AG08395 (cell line): Measurements from ENCODE around the gene CNOT4.

Experiments used
- DNase-seq: peaks from one replicate; pipeline ENCODE4 v3.0.0; 2012; ENCODE audit warnings: mixed read lengths, low spot score

The CNOT4 gene

GRCh38 chr7:135509839-135510591, at the start of gene CNOT4:
Gene CNOT4 (minus strand): TSS chr7:135510102. CDS start chr7:135438331, 71,771 bp downstream.
- DNase-seq: peak; percentile 98

- DNase-seq: no peak
Measured at GRCh38 chr7:135558881-135559280, 49.0 kb upstream of the CNOT4 start.

- peak; percentile 76 for DNase-seq
Measured at GRCh38 chr7:135558337-135558767, 48.5 kb upstream of the CNOT4 start.

- peak; percentile 86 for DNase-seq
Measured at GRCh38 chr7:135557455-135558336, 47.8 kb upstream of the CNOT4 start, which contains the start of gene NUP205. Gene NUP205 (plus strand): TSS chr7:135557917. CDS start chr7:135557945, 28 bp downstream.

GRCh38 chr7:135553346-135553745, 43.4 kb upstream of the CNOT4 start:
- no peak for DNase-seq

GRCh38 chr7:135552148-135552547, 42.2 kb upstream of the CNOT4 start:
- no peak for DNase-seq

- DNase-seq: no peak
Measured at GRCh38 chr7:135550196-135550595, 40.3 kb upstream of the CNOT4 start.

- DNase-seq: no peak
Measured at GRCh38 chr7:135541029-135541428, 31.1 kb upstream of the CNOT4 start.

- DNase-seq: no peak
Measured at GRCh38 chr7:135539629-135540028, 29.7 kb upstream of the CNOT4 start.

- no peak for DNase-seq
Measured at GRCh38 chr7:135538376-135538775, 28.5 kb upstream of the CNOT4 start.

GRCh38 chr7:135537905-135538304, 28.0 kb upstream of the CNOT4 start:
- no peak for DNase-seq

GRCh38 chr7:135537453-135537852, 27.6 kb upstream of the CNOT4 start:
- no peak for DNase-seq

- no peak for DNase-seq
Measured at GRCh38 chr7:135536150-135536549, 26.2 kb upstream of the CNOT4 start.

GRCh38 chr7:135527025-135527424, 17.1 kb upstream of the CNOT4 start:
- DNase-seq: no peak

GRCh38 chr7:135525426-135525825, 15.5 kb upstream of the CNOT4 start:
- no peak for DNase-seq

GRCh38 chr7:135523146-135523545, 13.2 kb upstream of the CNOT4 start:
- DNase-seq: no peak

GRCh38 chr7:135522509-135522908, 12.6 kb upstream of the CNOT4 start:
- DNase-seq: no peak

- DNase-seq: no peak
Measured at GRCh38 chr7:135519871-135520270, 10.0 kb upstream of the CNOT4 start.

GRCh38 chr7:135519233-135519688, 9.4 kb upstream of the CNOT4 start:
- no peak for DNase-seq

GRCh38 chr7:135518748-135519147, 8.8 kb upstream of the CNOT4 start:
- DNase-seq: no peak

GRCh38 chr7:135517060-135517459, 7.2 kb upstream of the CNOT4 start:
- no peak for DNase-seq

- DNase-seq: no peak
Measured at GRCh38 chr7:135514856-135515255, 5.0 kb upstream of the CNOT4 start.
